Measurements from ENCODE around the gene KLHL14. TPM values are rescaled to one million over a fixed set of nuclear protein-coding genes. Genes with fewer than 3 reads are reported as not detected.

The KLHL14 gene
- total and polyA plus RNA-seq, 2 of the 13 experiments (the other 11 are each of a cell fraction or from before 2014, with no cell fraction given) = 16.0 to 41.8 TPM

DNA sequence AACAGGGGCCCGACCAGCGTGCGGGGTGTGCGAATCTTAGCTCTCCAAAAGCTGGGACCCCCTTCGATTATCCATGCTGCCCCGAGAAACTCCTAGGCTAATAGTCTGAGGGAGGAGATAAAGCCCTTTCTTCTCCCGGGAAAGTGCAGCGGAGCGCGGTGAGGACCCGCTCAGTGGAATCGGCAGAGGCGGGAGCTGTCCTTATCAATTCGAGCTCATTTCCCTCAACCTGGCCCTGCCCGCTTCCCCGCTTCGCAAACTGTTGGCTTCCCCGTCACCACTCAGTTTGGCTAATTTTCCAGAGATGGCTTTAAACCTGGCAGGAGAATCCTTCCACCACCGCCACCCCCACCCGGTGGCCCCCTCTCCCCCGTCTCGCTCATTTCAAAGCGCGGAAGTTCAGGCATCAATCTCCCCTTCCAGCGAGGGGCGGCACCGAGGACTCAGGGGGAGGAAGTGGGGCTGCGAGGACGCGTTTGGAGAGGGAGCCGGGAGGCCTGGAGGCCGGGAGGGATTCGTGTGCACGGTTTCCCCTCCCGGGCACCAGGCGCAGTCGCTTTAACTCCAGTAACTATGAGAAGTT is 1.6 kb downstream of the KLHL14 start:
- BruUV-seq (replicated peaks) = no TSS peak
- peak; percentile 25 for DNase-seq (ENCODE audit: low spot score)
- H3K9ac ChIP-seq (ENCODE audit: insufficient read depth, low read depth, low read length) = peak overlapping the region; percentile 93
- peak overlapping the region; percentile 93 for H3K27ac ChIP-seq (ENCODE audit: extremely low read length, insufficient read depth, low read length)
- H2AFZ ChIP-seq (ENCODE audit: low read length) = no peak overlapping the region
- H3K36me3 ChIP-seq (replicated peaks in 1 of 2; ENCODE audit: control insufficient read depth in 1 of 2, insufficient read depth in 2 of 2, low read length in 2 of 2) = no peaks in the 10 kb centered on the region
- WGBS (ENCODE audit: low lambda C conversion rate) = 0% methylated on average over 11 of the region's 37 CpGs
- no peak for FAIRE-seq
- H3K27me3 ChIP-seq (ENCODE audit: control insufficient read depth in 1 of 2, insufficient read depth in 2 of 2, low read length in 2 of 2) = no peaks in the 10 kb centered on the region; a peak in 1 of 5 replicates
- peak overlapping the region; percentile 63 for H3K4me2 ChIP-seq (ENCODE audit: low read depth, low read length)
- peaks cover 54% of the 10 kb centered on the region for H3K79me2 ChIP-seq (ENCODE audit: insufficient read depth, low read length)
- no peaks in the 10 kb centered on the region for H3K9me3 ChIP-seq (ENCODE audit: low read length)
- intact Hi-C loops (cut with micrococcal nuclease; ENCODE audit: unreplicated experiment) = no loop called here
- peak; percentile 27 for ATAC-seq
- peak overlapping the region; percentile 88 to 93 (median 93) for H3K4me3 ChIP-seq (replicated peaks in 1 of 3; ENCODE audit: insufficient read depth in 1 of 3, low read depth in 2 of 3, low read length in 3 of 3)
- ChIA-PET POLR2A (interaction anchor here (0.8 to 7.7 kb wide), 5 partner anchors 10 to 38 kb away, joined by 3 to 136 read pairs (median 5); no protein-coding TSS in a partner anchor), CTCF (ENCODE audit: low intra/inter-chr PET ratio, low total read pairs) (no interaction called here)
- H4K20me1 ChIP-seq (ENCODE audit: insufficient read depth, low read length) = no peaks in the 10 kb centered on the region
- in situ Hi-C loops (cut with HindIII; ENCODE audit: extremely low pct_ligation_motif_present, low pct_unique_long_range_greater_than_20kb) = no loop called here
- peaks cover 26% of the 10 kb centered on the region for H3K4me1 ChIP-seq (ENCODE audit: insufficient read depth, low read length)
- no peak for TF ChIP-seq SRSF9 (IDR thresholded peaks at IDR 0.05; ENCODE audit: borderline replicate concordance, insufficient read depth, low read depth, low read length, poor library complexity, severe bottlenecking)
- TF ChIP-seq, protein P1, sequence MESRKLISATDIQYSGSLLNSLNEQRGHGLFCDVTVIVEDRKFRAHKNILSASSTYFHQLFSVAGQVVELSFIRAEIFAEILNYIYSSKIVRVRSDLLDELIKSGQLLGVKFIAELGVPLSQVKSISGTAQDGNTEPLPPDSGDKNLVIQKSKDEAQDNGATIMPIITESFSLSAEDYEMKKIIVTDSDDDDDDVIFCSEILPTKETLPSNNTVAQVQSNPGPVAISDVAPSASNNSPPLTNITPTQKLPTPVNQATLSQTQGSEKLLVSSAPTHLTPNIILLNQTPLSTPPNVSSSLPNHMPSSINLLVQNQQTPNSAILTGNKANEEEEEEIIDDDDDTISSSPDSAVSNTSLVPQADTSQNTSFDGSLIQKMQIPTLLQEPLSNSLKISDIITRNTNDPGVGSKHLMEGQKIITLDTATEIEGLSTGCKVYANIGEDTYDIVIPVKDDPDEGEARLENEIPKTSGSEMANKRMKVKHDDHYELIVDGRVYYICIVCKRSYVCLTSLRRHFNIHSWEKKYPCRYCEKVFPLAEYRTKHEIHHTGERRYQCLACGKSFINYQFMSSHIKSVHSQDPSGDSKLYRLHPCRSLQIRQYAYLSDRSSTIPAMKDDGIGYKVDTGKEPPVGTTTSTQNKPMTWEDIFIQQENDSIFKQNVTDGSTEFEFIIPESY (CRISPR knock-in tag; IDR thresholded peaks at IDR 0.05) = no peak
- peak; percentile 18 for TF ChIP-seq HNRNPLL (IDR thresholded peaks at IDR 0.05; ENCODE audit: low read depth, low read length, poor library complexity, severe bottlenecking)
- no peak for TF ChIP-seq TCF12 (IDR thresholded peaks at IDR 0.05)
- peak; percentile 15; the same call in 1 of the 2 replicates for TF ChIP-seq TCF12 (CRISPR knock-in tag; IDR thresholded peaks at IDR 0.05)
- TF ChIP-seq ZNF563 (CRISPR knock-in tag; IDR thresholded peaks at IDR 0.05) = peak; percentile 23
- peak; percentile 48; the same call in 1 of the 2 replicates for TF ChIP-seq MEF2D (CRISPR knock-in tag; IDR thresholded peaks at IDR 0.05)
- no peak for TF ChIP-seq ZNF263 (CRISPR knock-in tag; IDR thresholded peaks at IDR 0.05)
- TF ChIP-seq NFE2 (CRISPR knock-in tag; IDR thresholded peaks at IDR 0.05) = no peak
- TF ChIP-seq, protein P2, sequence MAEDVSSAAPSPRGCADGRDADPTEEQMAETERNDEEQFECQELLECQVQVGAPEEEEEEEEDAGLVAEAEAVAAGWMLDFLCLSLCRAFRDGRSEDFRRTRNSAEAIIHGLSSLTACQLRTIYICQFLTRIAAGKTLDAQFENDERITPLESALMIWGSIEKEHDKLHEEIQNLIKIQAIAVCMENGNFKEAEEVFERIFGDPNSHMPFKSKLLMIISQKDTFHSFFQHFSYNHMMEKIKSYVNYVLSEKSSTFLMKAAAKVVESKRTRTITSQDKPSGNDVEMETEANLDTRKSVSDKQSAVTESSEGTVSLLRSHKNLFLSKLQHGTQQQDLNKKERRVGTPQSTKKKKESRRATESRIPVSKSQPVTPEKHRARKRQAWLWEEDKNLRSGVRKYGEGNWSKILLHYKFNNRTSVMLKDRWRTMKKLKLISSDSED (CRISPR knock-in tag; IDR thresholded peaks at IDR 0.05) = no peak
- TF ChIP-seq PCBP2 (optimal IDR thresholded peaks at IDR 0.05; ENCODE audit: low read depth, low read length, poor library complexity, severe bottlenecking) = peak; percentile 9
- peak; percentile 14; the same call in 1 of the 2 replicates for TF ChIP-seq RBFOX2 (IDR thresholded peaks at IDR 0.05; ENCODE audit: low read depth, low read length)
- no peak for TF ChIP-seq ZNF30 (CRISPR knock-in tag; IDR thresholded peaks at IDR 0.05)
- peak; percentile 51 for TF ChIP-seq POLR2AphosphoS5 (IDR thresholded peaks at IDR 0.05; ENCODE audit: low read depth, low read length)
- TF ChIP-seq KMT2B (CRISPR knock-in tag; IDR thresholded peaks at IDR 0.05) = peak; percentile 53; the same call in 1 of the 2 replicates
- TF ChIP-seq, protein P3, sequence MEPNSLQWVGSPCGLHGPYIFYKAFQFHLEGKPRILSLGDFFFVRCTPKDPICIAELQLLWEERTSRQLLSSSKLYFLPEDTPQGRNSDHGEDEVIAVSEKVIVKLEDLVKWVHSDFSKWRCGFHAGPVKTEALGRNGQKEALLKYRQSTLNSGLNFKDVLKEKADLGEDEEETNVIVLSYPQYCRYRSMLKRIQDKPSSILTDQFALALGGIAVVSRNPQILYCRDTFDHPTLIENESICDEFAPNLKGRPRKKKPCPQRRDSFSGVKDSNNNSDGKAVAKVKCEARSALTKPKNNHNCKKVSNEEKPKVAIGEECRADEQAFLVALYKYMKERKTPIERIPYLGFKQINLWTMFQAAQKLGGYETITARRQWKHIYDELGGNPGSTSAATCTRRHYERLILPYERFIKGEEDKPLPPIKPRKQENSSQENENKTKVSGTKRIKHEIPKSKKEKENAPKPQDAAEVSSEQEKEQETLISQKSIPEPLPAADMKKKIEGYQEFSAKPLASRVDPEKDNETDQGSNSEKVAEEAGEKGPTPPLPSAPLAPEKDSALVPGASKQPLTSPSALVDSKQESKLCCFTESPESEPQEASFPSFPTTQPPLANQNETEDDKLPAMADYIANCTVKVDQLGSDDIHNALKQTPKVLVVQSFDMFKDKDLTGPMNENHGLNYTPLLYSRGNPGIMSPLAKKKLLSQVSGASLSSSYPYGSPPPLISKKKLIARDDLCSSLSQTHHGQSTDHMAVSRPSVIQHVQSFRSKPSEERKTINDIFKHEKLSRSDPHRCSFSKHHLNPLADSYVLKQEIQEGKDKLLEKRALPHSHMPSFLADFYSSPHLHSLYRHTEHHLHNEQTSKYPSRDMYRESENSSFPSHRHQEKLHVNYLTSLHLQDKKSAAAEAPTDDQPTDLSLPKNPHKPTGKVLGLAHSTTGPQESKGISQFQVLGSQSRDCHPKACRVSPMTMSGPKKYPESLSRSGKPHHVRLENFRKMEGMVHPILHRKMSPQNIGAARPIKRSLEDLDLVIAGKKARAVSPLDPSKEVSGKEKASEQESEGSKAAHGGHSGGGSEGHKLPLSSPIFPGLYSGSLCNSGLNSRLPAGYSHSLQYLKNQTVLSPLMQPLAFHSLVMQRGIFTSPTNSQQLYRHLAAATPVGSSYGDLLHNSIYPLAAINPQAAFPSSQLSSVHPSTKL (CRISPR knock-in tag; IDR thresholded peaks at IDR 0.05) = no peak
- 0 out of 2 replicates have a peak, but pooled peaks have one; percentile 5 for TF ChIP-seq NCOA2 (CRISPR knock-in tag; IDR thresholded peaks at IDR 0.05)
- peak; percentile 9; the same call in 1 of the 2 replicates for TF ChIP-seq SIN3A (IDR thresholded peaks at IDR 0.05; ENCODE audit: borderline replicate concordance, low read depth, low read length)

Measured in HepG2 (cell line).